CD4-positive, CD25-positive, alpha-beta regulatory T cell (primary cell): ENCODE measurements around the gene ACADSB. TPM values are rescaled to one million over a fixed set of nuclear protein-coding genes. Genes with fewer than 3 reads are reported as not detected.

Experiments
- ATAC-seq, 2 donors: fragments of 150-1000 bp; cut with Tn5 transposase; one replicate each; pipeline ENCODE4 v1.10.0; 2021; ENCODE audit warnings: low read depth in 2 of 2, moderate number of reproducible peaks in 2 of 2, moderate library complexity in 1 of 2
- DNase-seq, 3 donors: peaks; one replicate each; pipeline versions ENCODE4 v3.0.0 to v3.0.0-alpha.2; 2012 to 2022; ENCODE audit warnings: mixed read lengths in 1 of 3
- H3K27ac ChIP-seq: one replicate; pipeline ENCODE4 v1.7.0; 2013; ENCODE audit warnings: mild to moderate bottlenecking, low read length; ENCODE audit not compliant: insufficient read depth, poor library complexity, severe bottlenecking
- H3K27me3 ChIP-seq: one replicate; pipeline ENCODE4 v1.7.0; 2013; ENCODE audit warnings: low read length; ENCODE audit not compliant: control insufficient read depth, insufficient read depth
- H3K36me3 ChIP-seq: one replicate; pipeline ENCODE4 v1.7.0; 2013; ENCODE audit warnings: mild to moderate bottlenecking, low read length, moderate library complexity; ENCODE audit not compliant: control insufficient read depth, insufficient read depth
- H3K4me1 ChIP-seq: 2 replicates; pipeline ENCODE4 v1.7.0; 2013; ENCODE audit warnings: mild to moderate bottlenecking, low read length; ENCODE audit not compliant: insufficient read depth, control insufficient read depth, poor library complexity, severe bottlenecking
- H3K4me3 ChIP-seq: one replicate; pipeline ENCODE4 v1.7.0; 2013; ENCODE audit warnings: low read depth, mild to moderate bottlenecking, low read length, moderate library complexity
- H3K9me3 ChIP-seq, 2 experiments: 1 replicate in 1 of 2; 2 replicates in 1 of 2; pipeline ENCODE4 v1.7.0; 2013; ENCODE audit warnings: low read length in 2 of 2, mild to moderate bottlenecking in 1 of 2, moderate library complexity in 1 of 2; ENCODE audit not compliant: control insufficient read depth in 2 of 2
- H3K27ac Mint-ChIP-seq, 3 donors: one replicate each; pipeline ENCODE4 v1.8.0; 2020 to 2022; ENCODE audit warnings: mild to moderate bottlenecking in 3 of 3, mixed read lengths in 3 of 3, moderate library complexity in 2 of 3
- H3K27me3 Mint-ChIP-seq: one replicate; pipeline ENCODE4 v1.8.0; 2022; ENCODE audit warnings: mild to moderate bottlenecking, mixed read lengths
- H3K36me3 Mint-ChIP-seq: one replicate; pipeline ENCODE4 v1.8.0; 2020; ENCODE audit warnings: mixed read lengths
- H3K4me1 Mint-ChIP-seq, 4 donors: one replicate each; pipeline ENCODE4 v1.8.0; 2020 to 2022; ENCODE audit warnings: mixed read lengths in 4 of 4, mild to moderate bottlenecking in 1 of 4
- H3K4me3 Mint-ChIP-seq, 4 donors: one replicate each; pipeline ENCODE4 v1.8.0; 2020 to 2022; ENCODE audit warnings: mild to moderate bottlenecking in 4 of 4, mixed read lengths in 4 of 4, moderate library complexity in 3 of 4
- H3K9me3 Mint-ChIP-seq, 7 donors: one replicate each; pipeline ENCODE4 v1.8.0; 2020 to 2022; ENCODE audit warnings: mixed read lengths in 7 of 7, mild to moderate bottlenecking in 3 of 7, moderate library complexity in 2 of 7
- polyA plus RNA-seq, 4 donors: library from polyadenylated mRNA; unstranded; fragments of 300-500 nt; fragmentation: Illumina TruSeq; gene quantifications; one replicate each; pipeline ENCODE4 v1.2.3, GENCODE V29; 2021
- total RNA-seq: library from RNA; stranded (reverse); gene quantifications from one replicate; pipeline ENCODE4 v1.2.3, GENCODE V29; 2022

ACADSB gene
- total and polyA plus RNA-seq, 5 donors from 2014 or later, result 20.5 to 31.5 (median 27.2) TPM

DNA sequence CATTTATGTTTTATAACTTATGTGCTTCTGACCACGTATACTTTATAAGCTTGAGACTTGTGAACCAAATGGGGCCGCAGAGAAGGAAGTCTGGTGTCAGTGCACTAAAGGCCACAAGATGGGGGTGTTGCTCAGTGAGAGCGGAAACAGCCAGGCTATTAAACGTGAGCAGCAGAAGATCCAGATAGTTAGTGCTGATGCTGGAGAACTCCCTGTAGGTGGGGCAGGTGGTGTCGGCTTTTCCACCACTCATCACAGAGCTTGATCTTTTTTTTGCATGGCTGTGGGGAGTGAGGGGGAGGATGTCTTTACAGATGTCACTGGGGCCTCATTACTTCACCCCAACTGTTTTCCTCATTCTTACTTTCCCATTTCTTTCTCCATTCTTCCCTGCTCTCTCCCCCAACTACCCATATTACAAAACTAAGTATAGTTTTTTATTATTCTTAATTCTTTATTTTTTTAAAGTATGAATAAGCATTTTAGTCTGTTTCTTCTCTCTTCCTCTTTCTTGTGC, 34.7 kb downstream of the ACADSB start:
- no peak overlapping the region for H3K4me3 ChIP-seq
- no peaks in the 10 kb centered on the region for H3K27me3 Mint-ChIP-seq
- no peaks in the 10 kb centered on the region for H3K9me3 Mint-ChIP-seq
- H3K4me1 Mint-ChIP-seq, result peaks cover 0 to 5% (median 2%) of the 10 kb centered on the region in 4 donors
- H3K4me3 Mint-ChIP-seq, result no peak overlapping the region
- no peaks in the 10 kb centered on the region for H3K9me3 ChIP-seq
- no peaks in the 10 kb centered on the region for H3K27me3 ChIP-seq
- H3K27ac Mint-ChIP-seq, result no peak overlapping the region
- H3K36me3 ChIP-seq, result peaks cover 25% of the 10 kb centered on the region
- ATAC-seq (peak; percentile 60 to 72), DNase-seq (peak; percentile 24 to 76 (median 54))
- H3K4me1 ChIP-seq, result no peaks in the 10 kb centered on the region
- no peak overlapping the region for H3K27ac ChIP-seq
- peaks cover 20% of the 10 kb centered on the region for H3K36me3 Mint-ChIP-seq

DNA sequence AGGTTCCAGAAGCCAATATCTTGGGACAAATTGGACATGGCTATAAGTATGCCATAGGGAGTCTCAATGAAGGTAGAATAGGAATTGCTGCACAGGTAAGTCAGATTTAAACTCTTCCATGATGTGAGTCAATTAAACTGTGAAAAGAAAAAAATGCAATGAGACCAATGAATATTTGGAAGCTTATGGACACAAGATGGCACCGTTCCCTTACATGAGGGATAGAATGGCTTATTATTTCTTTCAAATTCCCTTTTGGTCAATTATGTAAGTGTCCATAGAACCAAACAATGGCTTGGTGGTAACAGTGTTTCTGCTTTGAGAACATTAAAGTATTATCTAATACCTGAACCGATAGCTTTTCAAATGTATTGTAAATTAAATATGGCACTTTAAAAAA, 35.6 kb downstream of the ACADSB start:
- no peaks in the 10 kb centered on the region for H3K4me1 ChIP-seq
- no peak overlapping the region for H3K27ac ChIP-seq
- Mint-ChIP-seq H3K9me3 (no peaks in the 10 kb centered on the region), H3K36me3 (peaks cover 22% of the 10 kb centered on the region), H3K4me3 (no peak overlapping the region), H3K4me1 (peaks cover 0 to 5% (median 2%) of the 10 kb centered on the region in 4 donors), H3K27ac (no peak overlapping the region), H3K27me3 (no peaks in the 10 kb centered on the region)
- H3K4me3 ChIP-seq, result no peak overlapping the region
- peaks cover 28% of the 10 kb centered on the region for H3K36me3 ChIP-seq
- H3K27me3 ChIP-seq, result no peaks in the 10 kb centered on the region
- ATAC-seq (no peak), DNase-seq (no peak)
- H3K9me3 ChIP-seq, result no peaks in the 10 kb centered on the region

DNA sequence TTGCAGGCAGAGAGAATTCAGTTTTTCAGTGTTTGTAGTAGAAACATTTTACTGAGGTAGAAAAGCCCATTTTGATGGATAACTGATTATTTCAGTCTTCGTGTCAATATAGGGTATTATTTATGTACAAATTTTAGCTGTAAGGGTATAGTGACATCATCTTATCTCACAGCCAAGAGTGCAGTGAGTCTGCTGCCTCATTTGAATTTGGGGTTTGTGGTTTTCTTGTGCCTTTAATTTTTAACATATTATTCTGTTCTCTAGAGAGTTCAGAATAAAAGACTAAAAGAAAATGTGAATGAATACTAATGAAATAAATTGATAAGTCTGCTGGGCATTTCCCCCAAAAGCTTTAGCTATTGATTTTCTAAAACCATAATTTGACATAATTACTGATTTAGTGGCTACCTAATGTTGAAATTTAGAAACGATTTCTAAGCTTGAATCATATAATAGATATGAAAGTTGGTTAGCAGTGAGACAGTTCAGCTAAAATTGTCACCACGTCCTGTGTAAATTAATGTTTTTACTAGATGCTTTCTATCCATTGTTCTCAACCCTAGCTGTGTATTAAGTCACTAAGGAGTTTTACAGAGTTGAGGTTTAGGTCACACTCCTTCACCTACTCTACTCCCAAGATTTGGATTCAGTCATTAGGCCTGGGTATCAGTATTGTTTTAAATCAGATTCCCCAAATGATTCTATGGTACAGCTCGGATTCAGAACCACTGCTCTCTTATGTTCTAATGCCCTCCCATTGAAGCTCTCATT, 37.3 kb downstream of the ACADSB start:
- H3K4me1 ChIP-seq, result no peaks in the 10 kb centered on the region
- peaks cover 35% of the 10 kb centered on the region for H3K36me3 ChIP-seq
- Mint-ChIP-seq H3K4me3 (no peak overlapping the region), H3K9me3 (no peaks in the 10 kb centered on the region), H3K27me3 (no peaks in the 10 kb centered on the region), H3K27ac (no peak overlapping the region), H3K4me1 (peaks cover 0 to 5% (median 2%) of the 10 kb centered on the region in 4 donors), H3K36me3 (peaks cover 33% of the 10 kb centered on the region)
- ATAC-seq, result no peak
- DNase-seq, result no peak
- H3K27me3 ChIP-seq, result no peaks in the 10 kb centered on the region
- H3K27ac ChIP-seq, result no peak overlapping the region
- no peaks in the 10 kb centered on the region for H3K9me3 ChIP-seq
- no peak overlapping the region for H3K4me3 ChIP-seq

DNA sequence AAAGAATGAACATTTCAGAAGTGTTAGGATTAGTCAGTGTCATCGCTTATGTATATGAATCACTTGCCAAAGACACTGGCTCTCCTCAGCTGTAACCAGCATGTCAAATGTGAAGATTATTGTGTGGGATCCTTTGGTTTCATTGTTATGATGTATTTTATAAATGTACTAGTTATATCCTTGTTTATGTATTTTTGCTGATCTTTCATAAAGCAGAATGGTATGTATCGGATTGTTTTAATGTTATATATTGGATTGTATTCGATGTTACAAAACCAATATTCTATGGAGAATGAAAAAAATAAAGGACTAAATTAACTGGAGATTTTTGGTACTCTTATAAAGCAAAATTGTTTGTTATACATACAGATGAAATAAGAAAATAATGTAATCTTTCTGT, 49.2 kb downstream of the ACADSB start:
- Histone ChIP-seq H3K9me3 (no peaks in the 10 kb centered on the region), H3K4me3 (no peak overlapping the region), H3K27me3 (no peaks in the 10 kb centered on the region), H3K27ac (no peak overlapping the region), H3K4me1 (no peaks in the 10 kb centered on the region), H3K36me3 (peaks cover 9% of the 10 kb centered on the region)
- H3K27ac Mint-ChIP-seq, result no peak overlapping the region
- H3K4me1 Mint-ChIP-seq, result no peaks in the 10 kb centered on the region
- H3K36me3 Mint-ChIP-seq, result peaks cover 24% of the 10 kb centered on the region
- no peaks in the 10 kb centered on the region for H3K27me3 Mint-ChIP-seq
- H3K4me3 Mint-ChIP-seq, result no peak overlapping the region
- ATAC-seq (no peak), DNase-seq (no peak)
- H3K9me3 Mint-ChIP-seq, result peaks cover 0 to 2% (median 0%) of the 10 kb centered on the region in 7 donors

DNA sequence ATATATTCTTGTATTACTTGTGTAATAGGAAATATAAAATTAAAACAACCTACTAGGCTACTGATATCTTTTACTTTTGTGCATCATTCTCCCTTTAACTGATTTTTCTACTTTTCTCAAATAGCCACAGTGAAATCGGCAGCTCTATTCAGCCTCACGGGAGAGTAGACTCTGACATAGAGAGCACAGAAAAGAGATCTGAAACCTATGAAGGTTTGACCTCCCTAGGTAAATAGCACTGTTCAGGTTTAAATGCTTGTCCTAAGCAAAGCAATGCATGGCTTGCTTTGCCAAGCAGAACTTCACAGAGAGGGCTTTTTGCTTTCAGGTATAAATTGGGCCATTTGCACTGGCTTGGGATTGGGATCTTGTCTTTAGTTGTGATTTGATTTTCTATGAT, 53.1 kb downstream of the ACADSB start:
- no peaks in the 10 kb centered on the region for H3K9me3 ChIP-seq
- no peaks in the 10 kb centered on the region for H3K27me3 ChIP-seq
- H3K36me3 Mint-ChIP-seq, result no peaks in the 10 kb centered on the region
- H3K4me3 ChIP-seq, result no peak overlapping the region
- H3K27ac Mint-ChIP-seq, result no peak overlapping the region
- H3K9me3 Mint-ChIP-seq, result peaks cover 0 to 2% (median 0%) of the 10 kb centered on the region in 7 donors
- no peaks in the 10 kb centered on the region for H3K4me1 Mint-ChIP-seq
- H3K36me3 ChIP-seq, result no peaks in the 10 kb centered on the region
- no peak for ATAC-seq
- H3K4me3 Mint-ChIP-seq, result no peak overlapping the region
- no peaks in the 10 kb centered on the region for H3K4me1 ChIP-seq
- H3K27ac ChIP-seq, result no peak overlapping the region
- H3K27me3 Mint-ChIP-seq, result peaks cover 5% of the 10 kb centered on the region
- DNase-seq, result no peak

DNA sequence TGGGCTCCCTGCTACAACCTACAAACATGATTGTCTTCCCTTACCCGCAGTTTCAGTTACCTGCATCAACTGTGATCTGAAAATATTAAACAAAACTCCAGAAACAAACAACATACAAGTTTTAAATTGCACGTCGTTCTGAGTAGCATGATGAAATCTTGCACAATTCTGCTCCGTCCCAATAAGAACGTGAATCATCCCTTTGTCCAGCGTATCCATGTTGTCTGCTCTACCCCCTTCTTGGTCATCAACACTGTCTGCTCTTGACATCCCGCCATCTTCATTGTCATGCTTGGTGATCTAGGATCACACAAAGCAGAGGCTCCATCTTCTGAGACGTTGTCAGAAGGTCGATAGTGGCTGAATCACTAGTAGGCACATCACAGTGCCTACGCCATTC, 53.9 kb downstream of the ACADSB start:
- no peaks in the 10 kb centered on the region for H3K4me1 Mint-ChIP-seq

DNA sequence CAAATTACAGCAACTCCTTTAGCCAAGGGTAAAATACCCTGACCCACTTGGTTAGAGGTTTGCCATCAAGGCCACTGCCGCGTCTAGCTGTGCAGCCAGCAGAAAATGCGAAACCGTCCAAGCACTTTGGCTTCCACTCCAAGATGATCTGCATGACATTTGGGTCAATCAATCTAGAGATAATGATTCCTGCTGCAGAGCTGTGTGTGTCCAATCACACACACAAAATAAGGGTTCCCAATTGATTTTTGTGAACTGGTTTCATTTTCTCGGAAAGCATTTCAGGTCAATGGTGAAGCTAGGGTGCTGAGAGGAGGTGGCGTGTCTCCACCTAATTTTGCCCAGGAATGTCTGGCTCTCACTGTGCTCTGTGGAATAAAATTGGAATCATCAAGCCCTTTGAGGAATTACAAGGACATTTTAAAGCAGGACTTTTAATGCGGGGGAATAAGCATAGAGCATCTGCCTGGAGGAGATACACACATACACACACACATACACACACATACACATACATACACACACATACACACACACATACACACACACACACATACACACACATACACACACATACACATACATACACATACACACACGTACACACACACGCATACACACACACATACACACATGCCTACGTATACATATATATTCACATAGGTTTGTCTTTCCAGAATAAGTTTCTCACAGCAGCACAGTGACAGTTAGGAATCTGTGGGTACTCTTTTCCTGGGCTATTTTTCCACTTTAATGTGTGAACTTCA, 59.5 kb downstream of the ACADSB start:
- peaks cover 18% of the 10 kb centered on the region for H3K27me3 Mint-ChIP-seq
- ATAC-seq, result no peak
- H3K9me3 Mint-ChIP-seq, result no peaks in the 10 kb centered on the region

More for the DNA sequence above, 53.9 kb downstream of the ACADSB start:
- no peaks in the 10 kb centered on the region for H3K9me3 ChIP-seq
- H3K9me3 Mint-ChIP-seq, result peaks cover 0 to 2% (median 0%) of the 10 kb centered on the region in 7 donors
- no peak overlapping the region for H3K4me3 ChIP-seq
- H3K27me3 Mint-ChIP-seq, result peaks cover 5% of the 10 kb centered on the region
- no peaks in the 10 kb centered on the region for H3K4me1 ChIP-seq
- no peak overlapping the region for H3K4me3 Mint-ChIP-seq
- DNase-seq (no peak), ATAC-seq (no peak)
- H3K36me3 ChIP-seq, result no peaks in the 10 kb centered on the region
- H3K27ac ChIP-seq, result no peak overlapping the region
- no peak overlapping the region for H3K27ac Mint-ChIP-seq
- H3K36me3 Mint-ChIP-seq, result no peaks in the 10 kb centered on the region
- no peaks in the 10 kb centered on the region for H3K27me3 ChIP-seq

More for the DNA sequence above, 59.5 kb downstream of the ACADSB start:
- H3K4me3 Mint-ChIP-seq, result no peak overlapping the region
- no peaks in the 10 kb centered on the region for H3K4me1 Mint-ChIP-seq
- no peaks in the 10 kb centered on the region for H3K36me3 Mint-ChIP-seq
- Histone ChIP-seq H3K36me3 (no peaks in the 10 kb centered on the region), H3K4me3 (no peak overlapping the region), H3K9me3 (no peaks in the 10 kb centered on the region), H3K27me3 (no peaks in the 10 kb centered on the region), H3K27ac (no peak overlapping the region), H3K4me1 (no peaks in the 10 kb centered on the region)
- no peak for DNase-seq
- H3K27ac Mint-ChIP-seq, result no peak overlapping the region
